Activated naive CD8-positive, alpha-beta T cell (primary cell): ENCODE results near the gene POGK.
"Not testable (repeated sequence)": the region's sequence is repeated elsewhere in the genome, so short reads cannot be mapped to it uniquely, and the experiment has no call there.

Experiments used
- H3K27ac Mint-ChIP-seq: one replicate; pipeline ENCODE4 v1.8.0; 2021; ENCODE audit warnings: mixed read lengths
- H3K27me3 Mint-ChIP-seq: one replicate; pipeline ENCODE4 v1.8.0; 2021; ENCODE audit warnings: mixed read lengths
- H3K36me3 Mint-ChIP-seq: one replicate; pipeline ENCODE4 v1.8.0; 2021; ENCODE audit warnings: mixed read lengths
- H3K4me1 Mint-ChIP-seq: one replicate; pipeline ENCODE4 v1.8.0; 2021; ENCODE audit warnings: low read depth, mixed read lengths
- H3K4me3 Mint-ChIP-seq: one replicate; pipeline ENCODE4 v1.8.0; 2021; ENCODE audit warnings: mild to moderate bottlenecking, mixed read lengths
- H3K9me3 Mint-ChIP-seq: one replicate; pipeline ENCODE4 v1.8.0; 2021; ENCODE audit warnings: low read depth, mixed read lengths

The POGK gene

GRCh38 chr1:166838766-166839599 lies at the start of gene POGK:
POGK (plus strand) TSS chr1:166839475; CDS start chr1:166840957, 1,482 bp downstream.
- Mint-ChIP-seq H3K4me1 (peaks cover 41% of the 10 kb centered on the region), H3K36me3 (peaks cover 2% of the 10 kb centered on the region), H3K27ac (peak within 1 kb of the TSS; percentile 99), H3K27me3 (no peaks in the 10 kb centered on the region), H3K4me3 (peak within 1 kb of the TSS; percentile 95), H3K9me3 (no peaks in the 10 kb centered on the region)

DNA sequence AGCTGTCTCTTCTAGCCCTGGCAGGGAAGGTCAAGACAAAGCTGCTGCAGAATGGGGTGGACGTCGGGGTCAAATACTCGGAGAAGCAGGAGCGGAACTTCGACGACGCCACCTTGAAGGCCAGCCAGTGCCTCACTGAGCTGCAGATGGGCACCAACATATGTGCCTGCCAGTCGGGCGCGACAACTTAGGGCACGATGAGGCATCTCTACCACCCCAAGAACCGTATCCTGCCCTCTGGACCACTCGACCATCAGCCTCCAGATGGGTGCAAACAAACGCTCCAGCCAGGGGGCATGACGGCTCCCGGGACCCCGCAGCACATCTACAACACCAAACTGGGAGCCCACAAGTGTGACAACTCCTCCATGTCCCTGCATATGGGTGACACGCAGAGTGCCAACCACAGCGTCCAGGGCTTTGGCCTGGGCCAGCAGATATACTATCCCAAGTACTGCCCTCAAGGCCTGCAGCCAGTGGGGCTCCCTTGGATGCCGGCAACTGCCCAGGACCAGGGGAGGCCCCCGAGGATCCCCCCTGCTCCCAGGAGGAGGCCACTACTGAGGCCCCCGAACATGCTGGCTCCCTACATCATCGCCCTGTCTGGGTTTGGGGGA lies 42.5 kb upstream of the POGK start:
- Mint-ChIP-seq H3K4me3 (no peak overlapping the region), H3K27me3 (peaks cover 9% of the 10 kb centered on the region), H3K9me3 (no peaks in the 10 kb centered on the region), H3K36me3 (no peaks in the 10 kb centered on the region), H3K4me1 (no peaks in the 10 kb centered on the region), H3K27ac (no peak overlapping the region)

DNA sequence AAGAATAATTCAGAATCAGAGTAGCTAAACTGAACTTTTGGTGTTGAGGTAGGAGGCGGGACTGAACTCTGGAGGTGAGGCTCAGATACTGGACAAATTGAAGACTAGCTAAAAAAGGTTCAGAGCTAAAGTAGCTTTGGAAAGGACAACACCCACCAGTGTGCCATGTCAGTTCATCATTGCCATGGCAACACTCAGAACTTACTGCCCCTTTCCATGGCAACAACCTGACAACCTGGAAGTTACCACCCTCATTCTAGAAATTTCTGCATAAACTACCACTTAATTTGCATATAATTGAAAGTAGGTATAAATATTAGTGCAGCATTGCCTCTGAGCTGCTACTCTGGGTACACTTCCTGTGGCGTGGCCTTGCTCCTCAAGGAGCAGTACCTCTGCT lies 30.3 kb upstream of the POGK start:
- peaks cover 2% of the 10 kb centered on the region for H3K27me3 Mint-ChIP-seq
- H3K4me3 Mint-ChIP-seq, result no peak overlapping the region
- H3K9me3 Mint-ChIP-seq, result no peaks in the 10 kb centered on the region
- H3K36me3 Mint-ChIP-seq, result no peaks in the 10 kb centered on the region
- no peak overlapping the region for H3K27ac Mint-ChIP-seq
- H3K4me1 Mint-ChIP-seq, result no peaks in the 10 kb centered on the region

- no peak overlapping the region for H3K27ac Mint-ChIP-seq
- H3K4me3 Mint-ChIP-seq, result no peak overlapping the region
- H3K27me3 Mint-ChIP-seq, result peaks cover 4% of the 10 kb centered on the region
- no peaks in the 10 kb centered on the region for H3K4me1 Mint-ChIP-seq
- no peaks in the 10 kb centered on the region for H3K36me3 Mint-ChIP-seq
- H3K9me3 Mint-ChIP-seq, result no peaks in the 10 kb centered on the region
Measured at GRCh38 chr1:166811691-166812090, 27.6 kb upstream of the POGK start.

DNA sequence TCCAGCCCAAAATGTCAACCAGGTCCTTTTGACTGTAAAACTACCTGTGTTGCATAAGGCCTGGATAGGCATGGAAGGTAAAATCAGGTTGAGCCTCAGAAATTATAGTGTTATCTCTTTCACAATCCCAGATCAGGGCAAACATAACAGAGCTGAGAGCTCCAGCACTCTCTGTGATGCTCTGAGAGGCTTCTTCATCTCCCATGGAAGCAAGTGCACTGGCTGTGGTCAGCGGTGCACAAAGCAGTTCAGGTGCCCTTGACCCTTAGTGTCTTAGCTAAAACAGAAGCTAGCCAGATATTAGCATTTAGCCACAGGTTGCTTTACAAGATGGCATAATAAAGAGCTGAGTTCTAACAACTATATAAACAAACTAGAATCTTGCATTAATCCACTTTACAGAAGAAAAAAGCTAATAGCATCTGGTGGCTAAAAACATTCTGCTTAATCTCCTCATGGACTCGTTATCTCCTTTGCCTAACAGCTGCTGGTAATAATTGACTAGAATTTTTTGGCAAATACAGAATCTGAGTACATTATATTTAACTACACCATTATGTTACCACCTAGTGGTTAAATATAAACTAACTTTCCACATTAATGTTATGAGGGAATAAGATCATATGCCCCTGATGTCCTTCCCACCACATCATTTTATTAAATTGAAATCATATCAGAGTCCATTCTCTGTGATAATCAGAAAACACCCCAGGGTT lies 25.6 kb upstream of the POGK start:
- H3K4me3 Mint-ChIP-seq, result no peak overlapping the region
- peaks cover 2% of the 10 kb centered on the region for H3K9me3 Mint-ChIP-seq
- peaks cover 4% of the 10 kb centered on the region for H3K27me3 Mint-ChIP-seq
- no peaks in the 10 kb centered on the region for H3K4me1 Mint-ChIP-seq
- H3K27ac Mint-ChIP-seq, result no peak overlapping the region
- H3K36me3 Mint-ChIP-seq, result peaks cover 2% of the 10 kb centered on the region

DNA sequence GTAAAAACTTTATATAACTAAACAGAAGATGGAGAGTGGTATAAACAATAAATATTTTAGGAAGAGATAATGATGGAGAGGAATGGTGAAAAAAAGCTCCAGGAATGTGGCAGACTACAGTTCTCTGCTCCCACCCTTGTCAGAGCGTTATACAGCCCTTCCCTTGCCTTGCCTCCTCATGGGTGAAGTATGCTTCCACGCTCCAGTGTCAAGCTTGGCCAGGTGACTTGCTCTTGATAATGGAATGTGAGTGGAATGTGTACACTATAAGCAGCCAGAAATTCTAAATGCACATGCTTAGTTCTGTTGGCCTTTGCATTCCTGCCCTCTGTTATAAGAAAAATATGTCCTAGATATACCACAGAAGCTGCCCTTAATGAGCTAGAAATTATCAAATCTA lies 24.7 kb upstream of the POGK start:
- H3K9me3 Mint-ChIP-seq, result peaks cover 10% of the 10 kb centered on the region
- peaks cover 8% of the 10 kb centered on the region for H3K36me3 Mint-ChIP-seq
- H3K27ac Mint-ChIP-seq, result no peak overlapping the region
- H3K4me3 Mint-ChIP-seq, result no peak overlapping the region
- H3K4me1 Mint-ChIP-seq, result no peaks in the 10 kb centered on the region
- H3K27me3 Mint-ChIP-seq, result peaks cover 4% of the 10 kb centered on the region

DNA sequence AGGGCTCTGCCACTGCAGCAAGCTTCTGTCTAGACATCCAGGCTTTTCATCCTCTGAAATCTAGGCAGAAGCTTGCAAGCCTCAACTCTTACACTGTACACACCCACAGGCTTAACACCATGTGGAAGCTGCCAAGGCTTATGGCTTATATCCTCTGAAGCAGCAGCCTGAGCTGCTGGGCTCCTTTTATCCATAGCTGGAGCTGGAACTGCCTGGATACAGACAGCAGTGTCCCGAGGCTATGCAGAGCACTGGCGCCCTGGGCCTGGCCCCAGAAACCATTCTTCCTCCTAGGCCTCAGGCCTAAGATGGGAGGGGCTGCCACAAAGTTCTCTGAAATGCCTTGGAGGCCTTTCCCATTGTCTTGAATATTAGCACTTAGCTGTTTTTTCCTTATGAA lies 19.3 kb upstream of the POGK start:
- Mint-ChIP-seq H3K4me3 (no peak overlapping the region), H3K36me3 (peaks cover 14% of the 10 kb centered on the region), H3K4me1 (no peaks in the 10 kb centered on the region), H3K27ac (no peak overlapping the region), H3K27me3 (peaks cover 2% of the 10 kb centered on the region), H3K9me3 (peaks cover 18% of the 10 kb centered on the region)

- Mint-ChIP-seq H3K27ac (no peak overlapping the region), H3K4me3 (no peak overlapping the region), H3K9me3 (peaks cover 18% of the 10 kb centered on the region), H3K27me3 (no peaks in the 10 kb centered on the region), H3K36me3 (peaks cover 14% of the 10 kb centered on the region), H3K4me1 (no peaks in the 10 kb centered on the region)
Measured at GRCh38 chr1:166822385-166822784, 16.9 kb upstream of the POGK start.

GRCh38 chr1:166827426-166827825 lies 11.8 kb upstream of the POGK start:
- peaks cover 17% of the 10 kb centered on the region for H3K9me3 Mint-ChIP-seq
- H3K27me3 Mint-ChIP-seq, result peaks cover 5% of the 10 kb centered on the region
- H3K27ac Mint-ChIP-seq, result no peak overlapping the region
- no peak overlapping the region for H3K4me3 Mint-ChIP-seq
- H3K4me1 Mint-ChIP-seq, result no peaks in the 10 kb centered on the region
- H3K36me3 Mint-ChIP-seq, result peaks cover 13% of the 10 kb centered on the region

DNA sequence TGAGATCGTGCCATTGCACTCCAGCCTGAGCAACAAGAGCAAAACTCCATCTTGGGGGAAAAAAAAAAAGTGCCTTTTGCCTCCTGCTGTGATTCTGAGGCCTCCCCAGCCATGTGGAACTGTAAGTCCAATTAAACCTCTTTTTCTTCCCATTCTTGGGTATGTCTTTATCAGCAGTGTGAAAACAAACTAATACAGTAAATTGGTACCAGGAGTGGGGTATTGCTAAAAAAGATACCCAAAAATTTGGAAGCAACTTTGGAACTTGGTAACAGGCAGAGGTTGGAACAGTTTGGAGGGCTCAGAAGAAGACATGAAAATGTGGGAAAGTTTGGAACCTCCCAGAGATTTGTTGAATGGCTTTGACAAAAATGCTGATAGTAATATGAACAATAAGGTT lies 9.5 kb upstream of the POGK start:
- H3K4me1 Mint-ChIP-seq, H3K27ac Mint-ChIP-seq, H3K4me3 Mint-ChIP-seq, H3K27me3 Mint-ChIP-seq: not testable (repeated sequence)
- Mint-ChIP-seq H3K9me3 (peaks cover 17% of the 10 kb centered on the region), H3K36me3 (peaks cover 13% of the 10 kb centered on the region)

DNA sequence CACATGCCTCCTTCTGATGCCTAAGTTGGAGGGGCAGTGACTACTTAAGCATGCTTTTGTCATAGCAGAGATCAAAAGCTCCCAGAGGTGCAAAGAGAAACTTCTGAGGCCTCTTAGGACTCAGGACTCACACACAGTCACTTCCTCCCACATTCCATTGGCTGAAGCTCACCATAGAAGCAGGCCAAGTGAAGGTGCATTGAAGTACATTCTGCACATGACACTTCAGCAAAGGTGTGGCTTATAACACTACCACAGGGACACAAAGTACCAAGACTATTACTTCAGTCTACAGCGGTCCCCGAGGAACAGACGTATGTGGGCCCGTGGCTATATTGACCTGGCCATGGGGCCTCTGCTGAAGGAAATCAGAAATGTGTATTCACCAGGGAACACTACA lies 2.5 kb upstream of the POGK start:
- Mint-ChIP-seq H3K27me3 (peaks cover 4% of the 10 kb centered on the region), H3K36me3 (peaks cover 3% of the 10 kb centered on the region), H3K9me3 (peaks cover 3% of the 10 kb centered on the region), H3K4me3 (no peak overlapping the region), H3K27ac (no peak overlapping the region), H3K4me1 (peaks cover 27% of the 10 kb centered on the region)

DNA sequence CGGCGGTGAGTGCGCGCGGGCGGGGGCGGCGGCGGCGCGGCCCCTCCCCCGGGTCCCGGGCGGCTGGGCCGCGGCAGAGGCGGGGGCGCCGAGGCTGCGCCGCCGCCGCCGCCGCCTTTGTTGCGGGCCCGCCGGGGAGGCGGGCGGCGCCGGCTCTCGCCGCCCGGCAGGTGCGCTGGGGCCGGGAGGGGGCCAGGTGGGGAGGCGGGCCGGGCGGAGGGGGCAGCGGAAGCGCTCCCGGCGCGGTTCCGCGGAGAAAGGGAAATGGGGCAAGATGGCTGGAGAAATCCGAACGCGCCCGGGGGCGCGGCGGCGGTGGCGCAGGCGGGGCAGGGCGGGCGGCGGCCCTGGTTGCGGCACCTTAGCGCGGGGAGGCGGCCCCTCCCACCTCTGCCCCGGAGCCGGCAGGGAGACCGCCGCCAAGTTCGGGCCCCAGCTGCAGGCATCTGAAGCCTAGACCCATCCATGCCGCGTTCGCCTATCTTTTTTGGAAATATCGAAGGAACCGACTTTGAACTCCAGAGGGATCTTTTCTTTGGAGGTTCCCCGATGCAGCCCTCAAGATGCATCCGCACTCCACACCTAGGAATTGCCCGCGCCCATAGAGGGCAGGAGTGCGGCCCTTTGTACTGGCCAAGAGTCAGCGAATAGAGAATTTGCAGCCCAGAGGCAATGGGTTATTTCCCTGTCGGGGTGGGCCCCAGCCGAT lies 479 bp downstream of the POGK start:
- H3K4me1 Mint-ChIP-seq, result peaks cover 48% of the 10 kb centered on the region
- no peaks in the 10 kb centered on the region for H3K9me3 Mint-ChIP-seq
- H3K27ac Mint-ChIP-seq, result peak overlapping the region; percentile 80
- H3K4me3 Mint-ChIP-seq, result peak overlapping the region; percentile 85
- peaks cover 6% of the 10 kb centered on the region for H3K36me3 Mint-ChIP-seq
- no peaks in the 10 kb centered on the region for H3K27me3 Mint-ChIP-seq

DNA sequence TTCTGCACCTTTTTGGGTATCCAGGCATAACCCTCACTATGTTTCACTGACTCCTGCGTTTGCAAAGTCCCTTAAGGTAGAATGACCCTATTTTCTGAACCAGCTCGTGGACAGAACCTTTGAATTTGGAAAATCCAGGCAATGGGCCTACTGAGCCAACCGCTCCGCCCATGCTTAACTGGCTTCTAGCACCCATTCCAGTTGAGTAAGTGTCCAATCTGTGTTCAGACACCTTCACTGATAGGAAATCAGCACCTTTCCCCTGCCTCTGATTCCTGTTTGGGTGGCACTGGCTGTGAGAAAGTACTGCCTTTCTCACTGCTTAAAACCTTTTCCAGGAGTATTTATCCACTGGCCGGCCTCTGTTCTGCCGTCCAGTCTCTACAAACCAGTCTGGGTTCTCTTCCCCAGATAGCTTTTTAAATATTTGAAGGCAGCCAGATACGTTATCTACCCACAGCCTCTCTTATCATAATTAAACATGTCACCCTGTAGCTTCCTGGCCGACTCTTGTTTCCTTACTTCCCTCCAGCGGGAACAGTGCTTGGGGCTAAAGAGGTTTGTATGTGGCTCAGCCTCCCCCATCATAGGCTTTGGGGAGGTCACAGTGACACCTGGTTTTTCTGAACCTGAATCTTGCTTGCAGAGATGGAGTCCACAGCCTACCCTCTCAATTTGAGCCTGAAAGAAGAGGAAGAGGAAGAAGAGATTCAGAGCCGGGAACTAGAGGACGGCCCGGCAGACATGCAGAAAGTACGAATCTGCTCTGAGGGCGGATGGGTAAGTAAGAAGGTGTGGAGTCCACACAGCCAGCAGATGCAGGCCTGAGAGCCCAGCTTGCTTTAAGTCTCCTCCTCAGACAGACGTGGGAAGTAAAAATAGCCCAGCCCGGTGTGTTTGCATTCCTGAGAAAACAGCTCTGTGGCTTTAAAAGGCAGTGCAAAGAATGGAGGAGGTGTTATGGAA lies 1.3 kb downstream of the POGK start:
- peak overlapping the region; percentile 85 for H3K4me3 Mint-ChIP-seq
- H3K9me3 Mint-ChIP-seq, result no peaks in the 10 kb centered on the region
- H3K27ac Mint-ChIP-seq, result peak overlapping the region; percentile 80
- H3K27me3 Mint-ChIP-seq, result no peaks in the 10 kb centered on the region
- peaks cover 51% of the 10 kb centered on the region for H3K4me1 Mint-ChIP-seq
- peaks cover 6% of the 10 kb centered on the region for H3K36me3 Mint-ChIP-seq

- Mint-ChIP-seq H3K4me3 (no peak overlapping the region), H3K27me3 (no peaks in the 10 kb centered on the region), H3K9me3 (no peaks in the 10 kb centered on the region), H3K4me1 (peaks cover 68% of the 10 kb centered on the region), H3K36me3 (peaks cover 8% of the 10 kb centered on the region), H3K27ac (no peak overlapping the region)
Measured at GRCh38 chr1:166843322-166843721, 4.0 kb downstream of the POGK start.
